Neural crest cell (in vitro differentiated cells): ENCODE measurements around the gene LGR5. TPM values are rescaled to one million over a fixed set of nuclear protein-coding genes. Genes with fewer than 3 reads are reported as not detected.

Source experiments
- DNase-seq: peaks from one replicate; pipeline ENCODE4 v3.0.0; 2021; ENCODE audit warnings: low read depth, mixed read lengths, low spot score
- H3K27ac Mint-ChIP-seq: one replicate; pipeline ENCODE4 v1.8.0; 2021; ENCODE audit warnings: mild to moderate bottlenecking, mixed read lengths; ENCODE audit not compliant: unreplicated experiment
- H3K27me3 Mint-ChIP-seq: 2 replicates; pipeline ENCODE4 v1.8.0; 2021; ENCODE audit warnings: low read depth, mild to moderate bottlenecking, mixed read lengths
- H3K36me3 Mint-ChIP-seq: 2 replicates; pipeline ENCODE4 v1.8.0; 2021; ENCODE audit warnings: low read depth, mild to moderate bottlenecking, mixed read lengths
- H3K4me1 Mint-ChIP-seq: 2 replicates; pipeline ENCODE4 v1.8.0; 2021; ENCODE audit warnings: mixed read lengths
- H3K4me3 Mint-ChIP-seq: one replicate; pipeline ENCODE4 v1.8.0; 2021; ENCODE audit warnings: mild to moderate bottlenecking, mixed read lengths
- H3K9me3 Mint-ChIP-seq: 2 replicates; pipeline ENCODE4 v1.8.0; 2021; ENCODE audit warnings: mixed read lengths
- CTCF ChIP-seq: fragments of 200-600 bp; sonication (generic); conservative IDR thresholded peaks from 2 replicates; pipeline ENCODE4 v1.5.0; 2021; ENCODE audit warnings: antibody characterized with exemption, mild to moderate bottlenecking
- total RNA-seq: library from RNA; stranded (reverse); gene quantifications from 2 replicates; pipeline ENCODE4 v1.2.1, GENCODE V29; 2021

The LGR5 gene
- total RNA-seq, 1 donor from 2014 or later = 10.3 TPM

GRCh38 chr12:71594214-71594948 is 154.8 kb downstream of the LGR5 start:
- H3K4me3 Mint-ChIP-seq = no peak overlapping the region
- TF ChIP-seq CTCF = no peak
- no peak overlapping the region for H3K27ac Mint-ChIP-seq
- no peaks in the 10 kb centered on the region for H3K27me3 Mint-ChIP-seq
- H3K9me3 Mint-ChIP-seq = no peaks in the 10 kb centered on the region
- H3K36me3 Mint-ChIP-seq = peaks cover under 1% of the 10 kb centered on the region
- no peaks in the 10 kb centered on the region for H3K4me1 Mint-ChIP-seq
- no peak for DNase-seq

GRCh38 chr12:71599210-71599609 is 159.6 kb downstream of the LGR5 start:
- Mint-ChIP-seq H3K4me1 (peaks cover 6% of the 10 kb centered on the region), H3K9me3 (no peaks in the 10 kb centered on the region), H3K27me3 (no peaks in the 10 kb centered on the region), H3K27ac (no peak overlapping the region), H3K4me3 (no peak overlapping the region), H3K36me3 (no peaks in the 10 kb centered on the region)
- TF ChIP-seq CTCF = no peak
- DNase-seq = no peak

GRCh38 chr12:71601546-71601945 is 161.9 kb downstream of the LGR5 start:
- H3K4me3 Mint-ChIP-seq = no peak overlapping the region
- peaks cover 5% of the 10 kb centered on the region for H3K36me3 Mint-ChIP-seq
- no peak overlapping the region for H3K27ac Mint-ChIP-seq
- H3K27me3 Mint-ChIP-seq = no peaks in the 10 kb centered on the region
- no peak for DNase-seq
- H3K4me1 Mint-ChIP-seq = peaks cover 6% of the 10 kb centered on the region
- H3K9me3 Mint-ChIP-seq = no peaks in the 10 kb centered on the region
- TF ChIP-seq CTCF = no peak

- H3K36me3 Mint-ChIP-seq = peaks cover 13% of the 10 kb centered on the region
- peaks cover 11% of the 10 kb centered on the region for H3K4me1 Mint-ChIP-seq
- H3K4me3 Mint-ChIP-seq = no peak overlapping the region
- no peak for TF ChIP-seq CTCF
- no peak for DNase-seq
- no peaks in the 10 kb centered on the region for H3K27me3 Mint-ChIP-seq
- H3K27ac Mint-ChIP-seq = no peak overlapping the region
- no peaks in the 10 kb centered on the region for H3K9me3 Mint-ChIP-seq
Observed at GRCh38 chr12:71602761-71603577, 163.4 kb downstream of the LGR5 start.

DNA sequence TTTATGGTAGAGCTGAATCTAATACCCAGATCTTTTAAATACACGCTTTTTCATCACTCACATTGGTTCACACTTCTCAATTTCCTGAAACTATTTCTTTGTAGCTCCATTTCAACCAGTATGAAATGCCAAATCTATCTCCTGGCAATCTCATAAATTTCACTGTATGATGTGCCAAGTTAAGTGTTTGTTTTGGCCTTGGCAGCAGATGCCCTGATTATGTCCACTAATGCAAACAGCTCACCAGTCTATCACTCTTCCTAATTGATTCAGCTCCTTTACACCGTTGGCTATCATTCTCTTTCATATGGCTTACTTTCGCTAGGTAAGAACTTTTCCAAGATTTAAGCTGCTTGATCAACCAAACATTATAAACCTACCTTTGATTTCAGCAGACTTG is 165.4 kb downstream of the LGR5 start:
- H3K4me1 Mint-ChIP-seq = peaks cover 24% of the 10 kb centered on the region
- peaks cover 19% of the 10 kb centered on the region for H3K36me3 Mint-ChIP-seq
- H3K27ac Mint-ChIP-seq = no peak overlapping the region
- no peaks in the 10 kb centered on the region for H3K9me3 Mint-ChIP-seq
- H3K27me3 Mint-ChIP-seq = no peaks in the 10 kb centered on the region
- no peak for DNase-seq
- H3K4me3 Mint-ChIP-seq = no peak overlapping the region
- TF ChIP-seq CTCF = no peak
